ENCODE results near the gene FKBP9.
"Not testable (repeated sequence)": the region's sequence is repeated elsewhere in the genome, so short reads cannot be mapped to it uniquely, and the experiment has no call there.

Gene FKBP9

GRCh38 chr7:32952876-32953275 is 4.4 kb upstream of the FKBP9 start:
- no peak overlapping the region for H3K4me3 ChIP-seq (ENCODE audit: control insufficient read depth, low read depth, low read length)
- TF ChIP-seq, protein P1, sequence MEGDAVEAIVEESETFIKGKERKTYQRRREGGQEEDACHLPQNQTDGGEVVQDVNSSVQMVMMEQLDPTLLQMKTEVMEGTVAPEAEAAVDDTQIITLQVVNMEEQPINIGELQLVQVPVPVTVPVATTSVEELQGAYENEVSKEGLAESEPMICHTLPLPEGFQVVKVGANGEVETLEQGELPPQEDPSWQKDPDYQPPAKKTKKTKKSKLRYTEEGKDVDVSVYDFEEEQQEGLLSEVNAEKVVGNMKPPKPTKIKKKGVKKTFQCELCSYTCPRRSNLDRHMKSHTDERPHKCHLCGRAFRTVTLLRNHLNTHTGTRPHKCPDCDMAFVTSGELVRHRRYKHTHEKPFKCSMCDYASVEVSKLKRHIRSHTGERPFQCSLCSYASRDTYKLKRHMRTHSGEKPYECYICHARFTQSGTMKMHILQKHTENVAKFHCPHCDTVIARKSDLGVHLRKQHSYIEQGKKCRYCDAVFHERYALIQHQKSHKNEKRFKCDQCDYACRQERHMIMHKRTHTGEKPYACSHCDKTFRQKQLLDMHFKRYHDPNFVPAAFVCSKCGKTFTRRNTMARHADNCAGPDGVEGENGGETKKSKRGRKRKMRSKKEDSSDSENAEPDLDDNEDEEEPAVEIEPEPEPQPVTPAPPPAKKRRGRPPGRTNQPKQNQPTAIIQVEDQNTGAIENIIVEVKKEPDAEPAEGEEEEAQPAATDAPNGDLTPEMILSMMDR (conservative IDR thresholded peaks at IDR 0.05; ENCODE audit: control insufficient read depth, insufficient read depth, low read depth, low read length): no peak
- DNase-seq (ENCODE audit: low read depth): no peak

DNA sequence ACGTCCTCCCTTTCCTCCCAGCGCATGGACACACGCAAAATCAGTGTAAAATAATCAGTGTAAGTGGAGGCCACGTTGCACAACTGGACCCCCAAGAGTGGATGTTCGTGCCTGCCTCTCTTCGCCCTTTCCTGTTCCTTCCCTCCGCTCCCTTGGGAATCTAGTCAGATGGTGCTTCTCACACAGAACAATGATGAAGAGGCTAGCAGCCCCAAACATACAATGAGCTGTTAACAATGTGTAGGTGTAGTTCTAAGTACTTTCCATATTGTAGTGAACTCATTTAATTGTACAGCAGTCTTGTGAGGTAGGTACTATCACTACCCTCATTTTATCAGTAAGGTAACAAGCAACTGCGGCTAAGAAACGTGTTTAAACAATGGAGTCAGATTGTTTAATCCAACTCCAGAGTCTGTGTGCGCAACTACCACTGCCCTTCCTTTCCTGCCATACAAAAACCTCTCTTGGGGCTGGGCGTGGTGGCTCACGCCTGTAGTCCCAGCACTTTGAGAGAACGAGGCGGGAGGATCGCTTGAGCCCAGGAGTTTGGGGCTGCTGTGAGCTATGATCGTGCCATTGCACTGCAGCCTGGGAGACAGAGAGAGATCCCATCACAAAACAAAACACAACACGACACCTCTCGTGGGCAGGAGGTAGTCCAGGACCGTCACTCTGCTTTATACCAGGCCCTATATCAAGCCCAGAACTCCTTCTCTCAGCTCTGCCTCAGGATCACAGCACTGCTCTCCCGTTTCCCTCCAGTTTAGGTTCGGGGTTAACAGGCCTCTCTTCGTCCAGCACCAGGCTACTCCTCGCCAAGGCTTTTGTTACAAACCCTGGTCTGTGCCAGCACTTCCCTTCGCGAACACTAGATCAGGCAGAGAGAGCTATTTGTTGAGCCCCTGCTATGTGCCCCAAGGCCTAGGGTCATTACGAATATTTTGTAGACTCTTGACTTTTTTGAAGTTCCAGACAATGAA is 1.1 kb downstream of the FKBP9 start:
- peak; percentile 80 for DNase-seq (ENCODE audit: low read depth)
- peak overlapping the region; percentile 89 for H3K4me3 ChIP-seq (ENCODE audit: control insufficient read depth, low read depth, low read length)
- TF ChIP-seq, protein P1 (conservative IDR thresholded peaks at IDR 0.05; ENCODE audit: control insufficient read depth, insufficient read depth, low read depth, low read length): no peak

- H3K4me3 ChIP-seq (ENCODE audit: control insufficient read depth, low read depth, low read length); DNase-seq (ENCODE audit: low read depth): not testable (repeated sequence)
Measured at GRCh38 chr7:32963880-32964301, 6.7 kb downstream of the FKBP9 start.

DNA sequence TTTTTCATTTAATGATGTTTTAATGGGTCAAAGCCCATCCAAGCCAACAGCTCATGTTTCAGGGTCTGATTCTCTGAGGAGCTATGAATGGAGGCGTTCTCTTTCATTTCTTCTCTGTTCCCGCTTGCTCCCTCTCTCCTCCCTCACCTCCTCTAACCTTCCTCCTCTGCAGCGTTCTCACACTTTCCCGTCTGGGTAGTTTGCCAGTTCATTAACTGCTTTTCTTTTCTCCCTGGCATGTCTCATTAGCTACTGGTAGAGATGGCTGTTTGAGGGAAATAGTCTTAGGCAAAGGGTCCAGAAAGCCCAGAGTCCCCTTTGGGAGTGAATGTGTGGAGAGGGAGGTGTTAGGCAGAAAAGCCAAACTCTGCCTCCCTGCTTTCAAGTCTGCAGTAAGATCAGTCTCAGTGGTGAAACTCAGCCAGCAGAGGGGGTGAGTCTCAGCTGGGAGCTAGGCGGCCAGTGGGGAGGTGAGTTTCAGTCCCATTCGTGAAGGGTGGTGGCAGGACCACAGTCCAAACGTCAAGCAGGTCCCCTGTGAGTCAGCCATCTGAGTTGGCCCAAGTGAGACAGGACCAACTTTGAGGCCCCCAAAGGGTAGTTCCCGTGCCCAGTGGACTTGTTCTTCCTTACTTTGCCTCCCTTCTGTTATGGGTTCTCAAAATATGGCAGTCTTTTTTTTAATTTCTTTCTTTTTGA is 7.4 kb downstream of the FKBP9 start:
- not testable (repeated sequence) for DNase-seq (ENCODE audit: low read depth); H3K4me3 ChIP-seq (ENCODE audit: control insufficient read depth, low read depth, low read length)

GRCh38 chr7:32966489-32967267 is 9.4 kb downstream of the FKBP9 start:
- DNase-seq (ENCODE audit: low read depth): not testable (repeated sequence)

More for the DNA sequence above, 7.4 kb downstream of the FKBP9 start:
- TF ChIP-seq, protein P1 (conservative IDR thresholded peaks at IDR 0.05; ENCODE audit: control insufficient read depth, insufficient read depth, low read depth, low read length): peak; percentile 23

GRCh38 chr7:32967268-32967582 is 10.0 kb downstream of the FKBP9 start:
- H3K4me3 ChIP-seq (ENCODE audit: control insufficient read depth, low read depth, low read length); DNase-seq (ENCODE audit: low read depth): not testable (repeated sequence)

More at GRCh38 chr7:32966489-32967267, 9.4 kb downstream of the FKBP9 start:
- not testable (repeated sequence) for H3K4me3 ChIP-seq (ENCODE audit: control insufficient read depth, low read depth, low read length)

DNA sequence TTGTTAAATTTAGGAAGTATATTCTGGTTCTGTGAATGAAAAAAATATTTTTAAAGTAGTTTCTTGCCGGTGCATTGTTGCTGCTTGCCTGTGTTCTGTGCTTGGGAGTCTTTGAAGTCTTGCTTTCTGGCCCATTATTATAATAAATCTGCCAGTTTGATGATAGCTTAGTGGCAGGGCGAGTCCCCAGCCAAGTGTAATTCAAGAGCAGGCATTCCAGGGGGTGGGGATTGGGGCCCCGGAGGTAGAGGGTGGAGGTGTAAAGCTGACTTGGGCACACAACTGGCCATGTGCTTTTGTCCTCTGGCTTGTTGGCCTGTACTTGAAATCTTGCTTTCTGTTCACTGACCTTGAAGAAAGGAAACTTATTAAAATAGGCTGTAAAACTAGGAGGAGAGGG is 14.7 kb downstream of the FKBP9 start:
- not testable (repeated sequence) for H3K4me3 ChIP-seq (ENCODE audit: control insufficient read depth, low read depth, low read length); DNase-seq (ENCODE audit: low read depth)

- not testable (repeated sequence) for H3K4me3 ChIP-seq (ENCODE audit: control insufficient read depth, low read depth, low read length)
- peak; percentile 50 for DNase-seq (ENCODE audit: low read depth)
Measured at GRCh38 chr7:32977159-32977558, 19.9 kb downstream of the FKBP9 start.

- peak; percentile 83 for DNase-seq (ENCODE audit: low read depth)
- not testable (repeated sequence) for H3K4me3 ChIP-seq (ENCODE audit: control insufficient read depth, low read depth, low read length)
Measured at GRCh38 chr7:32979246-32979645, 22.0 kb downstream of the FKBP9 start.

- DNase-seq (ENCODE audit: low read depth); H3K4me3 ChIP-seq (ENCODE audit: control insufficient read depth, low read depth, low read length): not testable (repeated sequence)
Measured at GRCh38 chr7:32979902-32980301, 22.7 kb downstream of the FKBP9 start.

GRCh38 chr7:32988148-32988547 is 30.9 kb downstream of the FKBP9 start:
- DNase-seq (ENCODE audit: low read depth); H3K4me3 ChIP-seq (ENCODE audit: control insufficient read depth, low read depth, low read length): not testable (repeated sequence)

- DNase-seq (ENCODE audit: low read depth): peak; percentile 78
- H3K4me3 ChIP-seq (ENCODE audit: control insufficient read depth, low read depth, low read length): not testable (repeated sequence)
Measured at GRCh38 chr7:32991068-32991585, 33.9 kb downstream of the FKBP9 start.

DNA sequence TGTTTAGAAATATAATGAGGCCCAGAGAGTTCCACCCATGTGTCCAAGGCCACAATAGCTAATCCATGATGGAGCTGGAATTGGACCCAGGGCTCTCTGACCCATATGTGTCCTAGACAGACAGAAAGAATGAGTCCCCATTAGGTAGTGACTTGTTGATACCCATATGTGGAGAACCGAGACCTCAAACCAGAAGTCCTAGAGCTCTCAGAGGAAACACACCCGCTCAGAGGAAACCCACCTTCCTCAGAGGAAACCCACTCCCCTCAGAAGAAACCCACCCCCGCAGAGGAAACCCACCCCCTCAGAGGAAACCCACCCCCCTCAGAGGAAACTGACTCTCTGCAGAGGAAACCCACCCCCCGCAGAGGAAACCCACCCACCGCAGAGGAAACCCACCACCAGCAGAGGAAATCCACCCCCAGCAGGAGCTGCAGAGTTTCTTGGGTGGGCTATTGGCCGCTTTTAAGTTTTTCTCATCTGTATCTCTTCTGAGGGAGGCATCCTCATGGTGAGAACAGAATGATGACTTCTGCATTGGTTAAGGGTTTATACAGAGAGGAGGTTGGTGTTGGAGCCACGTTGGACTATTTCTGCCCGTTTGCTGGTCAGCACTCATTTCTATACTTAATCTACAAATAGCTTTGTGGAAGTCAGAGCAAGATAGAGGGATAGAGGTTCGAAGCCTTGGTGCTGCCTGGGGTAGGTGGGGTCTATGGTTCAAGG is 34.9 kb downstream of the FKBP9 start:
- DNase-seq (ENCODE audit: low read depth); H3K4me3 ChIP-seq (ENCODE audit: control insufficient read depth, low read depth, low read length): not testable (repeated sequence)
